NCI-H345 treated with DMSO at 0.1 percent for 48 hours (cell line): ENCODE measurements around the gene FBLIM1.
A peak's percentile ranks its signal among the peaks of the same experiment; 100 is the strongest.

Experiments
- DNase-seq: peaks from one replicate; lab custom pipeline; 2025; ENCODE audit not compliant: unreplicated experiment; lab: John Stamatoyannopoulos, UW

The FBLIM1 gene

DNA sequence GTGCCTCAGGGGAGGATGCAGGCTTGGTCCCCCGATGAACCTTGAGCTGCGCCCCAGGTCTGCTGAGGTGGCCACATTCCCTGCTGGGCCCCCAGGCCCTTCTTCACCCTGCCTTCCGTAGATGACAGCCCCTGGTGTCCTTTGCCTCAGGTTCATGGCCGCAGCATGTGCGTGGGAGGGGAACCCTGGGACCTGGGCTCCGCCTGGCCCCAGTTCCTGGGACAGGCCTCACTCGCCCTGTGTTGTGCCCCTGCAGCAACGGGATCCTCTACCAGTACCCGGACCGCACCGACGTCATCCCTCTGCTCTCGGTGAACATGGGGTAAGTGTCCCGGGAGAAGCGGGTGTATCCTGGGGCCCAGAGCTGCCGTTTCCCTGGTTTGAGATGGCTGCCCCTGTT, 27.7 kb upstream of the FBLIM1 start:
- DNase-seq = no peak

- no peak for DNase-seq
Measured at GRCh38 chr1:15731735-15732685, 26.6 kb upstream of the FBLIM1 start.

DNA sequence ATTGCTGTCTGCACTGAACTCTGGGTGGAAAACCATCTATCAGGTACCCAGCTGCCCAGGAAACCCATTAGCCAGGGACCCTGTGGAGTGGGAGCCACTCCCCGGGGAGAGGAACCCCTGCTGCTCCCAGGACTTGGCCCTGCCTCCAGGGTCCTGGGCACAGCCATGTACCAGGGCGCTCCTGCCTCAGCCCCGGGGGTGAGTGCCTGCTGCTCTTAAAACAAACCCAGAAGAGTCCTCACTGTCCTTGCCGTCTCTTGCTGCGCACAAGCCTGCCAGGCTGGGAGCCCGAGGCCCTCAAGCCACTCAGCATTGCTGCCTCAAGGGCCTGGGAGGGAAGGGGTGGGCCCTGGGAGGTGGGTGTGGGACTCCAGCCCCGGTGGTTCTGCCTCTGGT, 25.9 kb upstream of the FBLIM1 start:
- DNase-seq = no peak

GRCh38 chr1:15733218-15733725, 25.3 kb upstream of the FBLIM1 start:
- DNase-seq = no peak

DNA sequence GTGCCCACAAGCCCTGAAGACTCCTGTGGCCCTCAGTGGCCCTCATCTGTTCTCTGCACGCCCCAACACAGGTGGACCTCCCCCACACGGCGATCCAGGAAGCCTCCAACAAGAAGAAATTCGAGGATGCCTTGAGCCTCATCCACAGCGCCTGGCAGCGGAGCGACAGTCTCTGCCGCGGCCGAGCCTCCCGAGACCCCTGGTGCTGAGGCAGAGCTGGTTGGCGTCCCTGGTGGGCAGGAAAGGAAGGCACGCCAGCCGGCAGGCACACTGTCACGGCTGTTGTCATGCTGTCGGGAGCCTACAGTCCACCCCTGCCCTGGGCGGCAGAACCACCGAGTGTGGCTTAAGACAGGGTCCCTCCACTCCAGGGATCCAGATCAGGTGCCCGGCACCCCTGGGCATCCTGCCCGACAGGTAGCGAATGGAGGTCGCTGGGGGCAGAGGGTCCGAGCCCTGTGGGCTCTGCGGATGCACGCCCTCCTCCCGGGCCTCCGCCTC, 24.8 kb upstream of the FBLIM1 start:
- DNase-seq = no peak

DNA sequence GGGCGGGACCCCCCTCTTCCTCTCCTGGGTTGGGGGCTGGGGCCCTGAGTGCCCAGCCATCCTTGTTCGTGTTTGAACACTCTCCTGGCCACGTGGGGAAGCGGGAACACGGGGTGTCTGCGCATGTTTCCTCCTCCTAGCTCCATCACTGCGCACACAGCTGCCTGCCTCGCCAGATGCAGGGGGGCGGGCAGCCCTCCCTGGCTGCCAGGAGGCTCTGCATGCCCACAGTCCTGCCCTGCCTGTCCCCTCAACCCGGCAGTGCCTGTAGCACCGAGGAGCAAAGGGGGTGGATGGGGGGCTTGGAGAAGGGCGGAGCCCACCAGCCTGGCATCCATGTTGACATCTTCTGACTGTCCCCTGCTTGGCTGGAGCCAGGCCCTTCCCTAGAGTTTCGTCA, 24.3 kb upstream of the FBLIM1 start:
- DNase-seq = no peak

DNA sequence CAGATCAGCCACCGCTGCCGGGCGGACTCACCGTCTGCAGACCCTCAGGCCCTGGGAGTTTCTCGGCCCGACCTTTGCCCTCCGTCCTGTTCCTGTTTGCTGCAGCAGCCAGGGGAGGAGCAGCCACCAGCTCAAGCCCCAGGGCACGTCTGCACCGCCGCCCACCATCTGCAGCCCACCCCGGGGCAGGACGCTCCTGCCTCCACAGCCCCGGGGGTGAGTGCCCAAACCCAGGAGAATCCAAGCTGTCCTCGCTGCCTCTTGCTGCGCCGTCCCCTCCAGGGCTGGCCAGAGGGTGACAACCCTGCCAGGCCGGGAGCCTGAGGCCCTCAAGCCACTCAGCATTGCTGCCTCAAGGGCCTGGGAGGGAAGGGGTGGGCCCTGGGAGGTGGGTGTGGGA, 23.7 kb upstream of the FBLIM1 start:
- DNase-seq = no peak

DNA sequence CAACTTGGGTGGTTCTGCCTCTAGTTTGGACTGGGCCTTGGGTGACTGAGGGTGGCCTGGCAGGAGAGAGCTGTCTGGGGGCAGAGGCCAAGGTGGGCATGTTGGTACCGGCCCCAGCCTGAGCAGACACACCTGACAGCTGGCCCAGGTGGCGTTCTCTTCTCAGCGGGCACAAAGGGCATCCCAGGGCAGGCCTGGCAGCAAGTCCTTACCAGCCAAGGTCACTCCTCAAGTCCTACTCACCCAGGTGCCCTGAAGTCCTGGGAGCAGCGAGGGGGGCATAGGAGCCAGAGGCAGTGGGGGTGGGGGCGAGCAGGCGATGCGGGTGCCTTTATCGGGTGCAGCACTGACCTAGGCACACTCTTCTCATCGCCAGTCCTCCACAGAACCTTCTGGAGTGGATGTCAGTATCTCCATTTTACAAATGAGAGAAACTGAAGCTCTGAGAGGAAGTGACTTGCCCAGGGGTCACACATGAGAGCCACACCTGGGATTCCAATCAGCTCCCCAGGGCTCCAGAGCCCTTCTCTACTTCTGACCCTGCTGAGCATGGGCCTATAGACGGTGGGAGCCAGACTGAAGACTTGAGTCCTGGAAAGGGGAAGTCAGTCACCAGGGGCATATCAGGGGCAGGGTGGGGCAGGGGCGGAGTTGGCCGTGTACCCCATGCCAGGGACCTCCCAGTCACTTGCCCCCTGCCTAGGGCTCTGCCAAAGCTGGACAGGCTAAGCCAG, 23.1 kb upstream of the FBLIM1 start:
- DNase-seq = no peak

DNA sequence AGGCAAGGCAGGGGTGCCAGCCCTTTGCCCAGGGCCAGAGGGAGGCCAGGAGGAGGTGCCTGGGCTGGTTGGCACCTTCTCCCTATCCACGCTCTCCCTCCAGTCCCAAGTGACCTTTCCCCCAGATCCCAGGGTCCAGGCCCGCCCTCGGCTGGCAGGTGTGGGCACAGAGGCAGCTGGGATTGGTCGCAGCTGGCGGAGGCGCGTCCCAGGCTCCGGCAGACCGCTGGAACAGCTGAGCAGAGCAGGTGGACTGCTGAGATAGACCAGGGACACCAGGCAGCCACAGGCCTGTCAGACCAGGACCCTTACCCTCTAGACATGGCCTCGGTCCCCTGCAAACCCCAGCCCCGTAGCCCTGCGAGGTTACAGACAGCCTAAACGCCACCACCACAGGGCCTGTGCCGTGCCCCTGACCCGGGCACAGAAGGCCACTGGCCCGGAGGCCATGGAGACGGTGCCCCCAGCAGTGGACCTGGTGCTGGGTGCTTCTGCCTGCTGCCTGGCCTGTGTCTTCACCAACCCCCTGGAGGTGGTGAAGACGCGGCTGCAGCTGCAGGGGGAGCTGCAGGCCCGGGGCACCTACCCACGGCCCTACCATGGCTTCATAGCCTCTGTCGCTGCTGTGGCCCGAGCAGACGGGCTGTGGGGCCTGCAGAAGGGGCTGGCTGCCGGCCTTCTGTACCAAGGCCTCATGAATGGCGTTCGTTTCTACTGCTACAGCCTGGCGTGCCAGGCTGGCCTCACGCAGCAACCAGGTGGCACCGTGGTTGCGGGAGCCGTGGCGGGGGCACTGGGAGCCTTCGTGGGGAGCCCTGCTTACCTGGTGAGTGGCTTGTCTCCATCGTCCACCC, 22.3 kb upstream of the FBLIM1 start, which contains the start of gene SLC25A34:
Gene SLC25A34, plus strand, starts transcription at position 221 of the 854 bp plus-strand sequence. Its CDS starts 228 bp downstream, at position 449.
- DNase-seq = peak; percentile 41

DNA sequence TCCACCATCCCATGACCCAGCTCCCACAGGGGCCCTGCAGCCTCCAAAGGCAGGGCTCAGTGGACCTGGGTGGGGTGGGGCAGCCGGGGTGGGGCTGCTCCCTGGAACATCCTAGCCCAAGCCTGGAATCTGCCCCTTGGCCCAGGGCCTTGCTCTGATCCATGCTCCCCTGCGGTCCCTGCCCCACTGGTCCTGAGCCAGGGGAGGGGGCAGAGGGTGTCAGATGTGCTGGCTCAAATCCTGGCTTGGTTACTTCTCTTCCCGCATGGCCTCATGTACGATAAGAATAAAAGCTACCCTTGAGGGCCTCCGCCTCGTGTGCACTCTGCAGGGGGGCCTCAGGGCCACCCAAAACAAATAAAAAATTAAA, 21.7 kb upstream of the FBLIM1 start:
- no peak for DNase-seq

- no peak for DNase-seq
Measured at GRCh38 chr1:15737324-15738319, 21.0 kb upstream of the FBLIM1 start.

DNA sequence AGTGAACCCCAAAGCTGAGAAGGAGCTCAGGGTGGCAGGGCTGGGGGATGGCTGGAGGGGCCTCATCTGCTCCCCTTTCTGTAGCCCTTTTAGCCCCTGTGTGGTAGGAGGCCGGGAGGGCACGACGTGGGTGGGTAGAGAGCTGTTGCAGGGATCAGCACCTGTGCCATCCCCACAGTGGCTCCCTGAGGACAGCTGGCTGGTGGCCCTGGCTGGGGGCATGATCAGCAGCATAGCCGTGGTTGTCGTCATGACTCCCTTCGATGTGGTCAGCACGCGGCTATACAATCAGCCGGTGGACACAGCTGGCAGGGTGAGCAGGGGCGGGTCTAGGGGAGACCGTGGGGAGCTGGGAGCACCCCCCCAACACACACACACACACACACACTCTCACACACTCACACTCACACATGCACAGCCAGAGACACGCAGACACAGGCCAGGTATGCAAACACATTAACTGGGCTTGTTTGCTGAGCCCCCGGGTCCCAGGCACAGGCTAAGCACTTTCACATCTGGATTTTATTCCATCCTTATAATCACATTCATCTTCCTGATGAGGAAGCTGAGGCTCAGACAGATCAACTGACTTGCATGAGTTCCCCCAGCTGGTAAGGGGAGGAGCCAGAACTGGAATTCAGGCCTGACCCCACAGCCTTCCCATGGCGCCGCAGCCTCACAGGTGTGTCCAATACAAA, 20.0 kb upstream of the FBLIM1 start:
- no peak for DNase-seq

GRCh38 chr1:15739259-15739658, 19.3 kb upstream of the FBLIM1 start:
- DNase-seq = no peak

DNA sequence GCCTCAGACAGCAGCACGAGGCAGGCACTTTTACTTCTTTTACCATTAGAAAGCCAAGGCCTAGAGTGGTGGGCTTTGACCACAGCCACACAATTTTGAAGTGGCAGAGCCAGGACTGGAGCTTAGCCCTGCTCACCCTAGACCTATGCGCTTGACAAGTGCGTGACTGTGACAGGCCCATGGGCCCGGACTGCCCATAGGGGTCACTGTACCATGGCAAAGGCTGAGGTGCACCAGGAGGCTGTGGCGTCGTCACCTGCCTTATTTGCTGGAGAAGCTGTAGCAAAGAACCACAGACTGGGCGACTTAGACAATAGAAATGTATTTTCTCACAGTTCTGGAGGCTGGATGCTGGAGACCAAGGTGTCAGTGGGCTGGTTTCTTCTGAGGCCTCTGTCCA, 18.9 kb upstream of the FBLIM1 start:
- no peak for DNase-seq

GRCh38 chr1:15740924-15741850, 17.4 kb upstream of the FBLIM1 start:
- DNase-seq = peak; percentile 83

GRCh38 chr1:15742339-15742801, 16.2 kb upstream of the FBLIM1 start, which contains the start of gene TMEM82:
TSS of gene TMEM82 (plus strand) at chr1:15742499. CDS start at chr1:15742560, 61 bp downstream.
- DNase-seq = no peak

- no peak for DNase-seq
Measured at GRCh38 chr1:15744122-15744679, 14.4 kb upstream of the FBLIM1 start.
